GM21526 (cell line): Measurements from ENCODE around the gene RILP.

Experiments
- ATAC-seq: cut with Tn5 transposase; IDR thresholded peaks from one replicate; pipeline ENCODE4 v1.9.1; 2021; ENCODE audit warnings: moderate library complexity; ENCODE audit not compliant: unreplicated experiment, low FRiP score

RILP gene

DNA sequence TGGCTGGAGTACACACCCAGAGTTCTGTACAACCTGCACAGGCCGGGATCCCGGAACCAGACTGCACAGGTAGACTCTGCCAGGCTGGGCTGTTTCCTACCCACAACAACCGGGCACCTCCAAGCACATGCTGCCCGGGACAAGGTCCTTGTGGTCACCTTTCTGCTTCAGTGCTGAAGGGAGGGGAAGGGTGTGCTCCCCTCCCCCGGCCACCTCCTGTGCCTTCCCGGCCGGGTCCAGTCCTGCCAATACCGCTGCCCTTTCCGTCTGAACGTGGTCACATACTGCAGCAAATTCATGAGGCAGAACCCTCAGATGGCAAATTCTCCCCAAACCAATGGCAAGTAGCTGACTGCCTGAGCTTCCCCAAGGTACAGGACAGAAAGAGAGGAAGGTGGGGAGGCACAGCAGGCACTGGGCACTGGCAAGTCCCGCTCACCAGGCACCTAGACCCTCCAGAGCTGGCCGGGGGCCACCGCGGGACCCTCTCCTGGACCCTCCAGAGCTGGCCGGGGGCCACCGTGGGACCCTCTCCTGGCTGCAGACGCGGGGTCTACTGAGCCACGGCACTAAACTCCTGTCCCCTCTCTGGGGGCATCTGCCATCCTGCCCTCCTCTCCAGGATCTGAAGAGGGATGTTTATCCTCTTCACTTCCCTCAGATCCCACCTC, 43.9 kb downstream of the RILP start:
- no peak for ATAC-seq

DNA sequence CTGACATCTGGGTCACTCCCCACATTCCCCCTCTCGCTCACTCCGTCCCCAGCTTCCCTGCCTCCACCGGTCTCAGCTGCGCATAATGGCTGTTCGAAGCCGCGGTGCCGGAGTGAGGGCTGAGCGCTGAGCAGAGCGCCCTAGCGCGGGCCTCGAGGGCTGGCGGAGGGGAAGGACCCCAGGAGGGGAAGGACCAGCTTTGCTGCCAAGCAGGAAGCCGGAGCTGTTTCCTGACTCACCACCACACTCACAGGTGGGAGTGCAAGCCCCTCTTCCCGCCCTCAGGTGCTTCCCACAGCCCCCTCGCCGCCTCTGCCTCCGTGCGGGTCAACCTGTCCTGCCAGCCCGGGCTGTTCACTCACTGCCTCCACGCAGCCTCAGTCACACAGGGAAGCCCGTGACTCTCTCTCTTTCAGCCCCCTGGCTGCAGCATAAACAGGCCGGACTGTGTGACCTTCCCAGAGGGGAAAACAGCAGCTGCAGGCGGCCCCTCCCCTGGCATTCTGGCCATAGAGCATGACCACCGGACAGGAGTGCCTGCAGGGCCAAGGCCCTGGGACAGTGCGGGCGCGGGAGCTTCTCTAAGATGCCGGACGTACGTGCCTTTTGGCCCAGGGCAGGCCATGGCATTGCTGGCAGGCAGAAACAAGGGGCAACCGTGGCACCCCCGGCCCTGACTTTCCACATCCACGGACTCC, 44.7 kb downstream of the RILP start:
- ATAC-seq = no peak

GRCh38 chr17:1601571-1601970, 48.1 kb downstream of the RILP start:
- no peak for ATAC-seq

DNA sequence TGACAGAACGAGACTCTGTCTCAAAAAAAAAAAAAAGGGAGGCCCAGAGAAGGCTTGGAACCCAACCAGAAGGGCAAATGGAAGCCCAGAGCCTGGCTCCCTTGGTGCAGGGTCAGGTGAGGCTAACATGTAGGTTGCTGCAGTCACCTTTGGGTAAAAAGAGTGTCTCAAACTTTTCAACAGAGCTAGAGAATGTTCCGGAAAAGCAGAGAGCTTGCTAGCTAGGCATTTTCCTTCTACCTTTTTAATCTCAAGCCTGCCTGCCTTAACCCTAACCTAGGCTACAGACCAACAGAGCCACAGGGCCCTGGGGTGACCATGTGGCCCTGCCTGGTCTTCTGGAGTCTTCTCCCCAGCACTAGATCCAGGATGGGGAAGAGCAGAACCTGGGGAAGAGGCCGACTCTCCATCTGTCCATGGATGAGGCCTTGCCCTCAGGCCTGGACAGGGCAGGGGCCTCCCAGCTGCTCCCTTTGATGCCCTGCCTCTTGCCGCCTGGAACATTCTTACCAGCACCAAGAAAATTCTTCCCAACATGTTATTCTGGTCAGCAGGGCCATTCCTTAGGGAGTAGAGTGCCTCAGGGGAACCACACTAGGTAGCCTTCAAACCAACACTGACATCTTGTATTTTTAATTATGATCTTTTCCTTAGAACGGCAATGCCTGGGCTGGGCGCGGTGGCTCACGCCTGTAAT, 51.1 kb downstream of the RILP start:
- ATAC-seq = no peak

DNA sequence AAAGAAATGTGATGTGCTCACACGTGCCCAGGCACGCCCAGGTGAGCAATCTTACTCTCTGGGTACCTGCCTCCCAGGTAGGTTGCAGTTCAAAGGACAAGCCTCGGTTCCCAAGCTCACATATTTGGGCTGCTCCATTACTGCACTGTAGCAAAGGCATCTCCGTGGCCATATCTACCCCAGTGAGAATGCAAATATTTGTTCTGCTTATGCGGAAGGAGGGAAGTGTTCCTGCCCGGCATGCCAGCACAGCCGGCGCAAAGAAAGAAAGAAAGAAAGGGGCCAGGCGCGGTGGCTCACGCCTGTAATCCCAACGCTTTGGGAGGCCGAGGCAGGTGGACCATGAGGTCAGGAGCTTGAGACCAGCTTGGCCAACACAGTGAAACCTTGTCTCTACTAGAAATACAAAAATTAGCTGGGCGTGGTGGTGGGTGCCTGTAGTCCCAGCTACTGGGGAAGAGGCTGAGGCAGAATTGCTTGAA, 51.8 kb downstream of the RILP start:
- no peak for ATAC-seq
